GM21360 (cell line): ENCODE data around the gene ITPKB.

Experiments used
- ATAC-seq: cut with Tn5 transposase; IDR thresholded peaks from one replicate; pipeline ENCODE4 v1.9.1; 2021; ENCODE audit warnings: mild to moderate bottlenecking, moderate library complexity; ENCODE audit not compliant: unreplicated experiment

Gene ITPKB

GRCh38 chr1:226687426-226687825, 51.7 kb downstream of the ITPKB start:
- ATAC-seq, result no peak

GRCh38 chr1:226686440-226687425, 52.3 kb downstream of the ITPKB start:
- no peak for ATAC-seq

GRCh38 chr1:226685196-226685820, 53.8 kb downstream of the ITPKB start:
- no peak for ATAC-seq

- no peak for ATAC-seq
Observed at GRCh38 chr1:226684026-226684425, 55.1 kb downstream of the ITPKB start.

- ATAC-seq, result no peak
Observed at GRCh38 chr1:226682871-226683814, 55.9 kb downstream of the ITPKB start.

- no peak for ATAC-seq
Observed at GRCh38 chr1:226681652-226682493, 57.2 kb downstream of the ITPKB start.

GRCh38 chr1:226680653-226681052, 58.4 kb downstream of the ITPKB start:
- no peak for ATAC-seq

- peak; percentile 35 for ATAC-seq
Observed at GRCh38 chr1:226679853-226680516, 59.1 kb downstream of the ITPKB start.

GRCh38 chr1:226679262-226679661, 59.8 kb downstream of the ITPKB start:
- ATAC-seq, result no peak

- ATAC-seq, result no peak
Observed at GRCh38 chr1:226678701-226679100, 60.4 kb downstream of the ITPKB start.

- ATAC-seq, result no peak
Observed at GRCh38 chr1:226678251-226678650, 60.8 kb downstream of the ITPKB start.

- no peak for ATAC-seq
Observed at GRCh38 chr1:226677027-226678020, 61.8 kb downstream of the ITPKB start.

GRCh38 chr1:226676381-226676780, 62.7 kb downstream of the ITPKB start:
- no peak for ATAC-seq

GRCh38 chr1:226675715-226676357, 63.2 kb downstream of the ITPKB start:
- ATAC-seq, result no peak

- ATAC-seq, result peak; percentile 61
Observed at GRCh38 chr1:226674892-226675714, 64.0 kb downstream of the ITPKB start.

GRCh38 chr1:226672339-226672762, 66.7 kb downstream of the ITPKB start:
- ATAC-seq, result no peak

GRCh38 chr1:226671277-226671676, 67.8 kb downstream of the ITPKB start:
- no peak for ATAC-seq
